DND-41 (cell line): ENCODE measurements around the gene SVIL.
"Not testable (repeated sequence)": the region's sequence is repeated elsewhere in the genome, so short reads cannot be mapped to it uniquely, and the experiment has no call there.

Experiments used
- ATAC-seq: fragments of 200-7000 bp; cut with Tn5 transposase; 3 replicates; pipeline ENCODE4 v1.9.1; 2021; ENCODE audit warnings: low read depth; ENCODE audit not compliant: insufficient read depth
- DNase-seq: peaks from one replicate; pipeline ENCODE4 v3.0.0-alpha.2; 2020
- H2AFZ ChIP-seq: 2 replicates; pipeline ENCODE4 v1.6.0; 2012; ENCODE audit warnings: low read depth, low read length
- H3K27ac ChIP-seq: 2 replicates; pipeline ENCODE4 v1.5.1; 2012; ENCODE audit warnings: low read length, inconsistent platforms
- H3K27me3 ChIP-seq: fragments of 200-600 bp; sonication (generic); 2 replicates; pipeline ENCODE4 v1.6.0; 2012; ENCODE audit warnings: low read length, mild to moderate bottlenecking, inconsistent platforms; ENCODE audit not compliant: insufficient read depth, poor library complexity
- H3K36me3 ChIP-seq: 2 replicates; pipeline ENCODE4 v1.5.1; 2012; ENCODE audit warnings: low read length, inconsistent platforms; ENCODE audit not compliant: insufficient read depth
- H3K4me1 ChIP-seq: 2 replicates; pipeline ENCODE4 v1.5.1; 2012; ENCODE audit warnings: mild to moderate bottlenecking, low read length; ENCODE audit not compliant: insufficient read depth
- H3K4me2 ChIP-seq: 2 replicates; pipeline ENCODE4 v1.6.0; 2012; ENCODE audit warnings: mild to moderate bottlenecking, moderate library complexity, low read length, inconsistent platforms; ENCODE audit not compliant: insufficient read depth
- H3K4me3 ChIP-seq, 2 experiments: fragments of 200-600 bp in 1 of 2; shearing (Covaris generic) in 1 of 2; 2 replicates each; pipeline ENCODE4 v1.5.1; 2012 to 2016; ENCODE audit warnings: inconsistent platforms in 2 of 2, low read length in 2 of 2, mild to moderate bottlenecking in 2 of 2, low read depth in 1 of 2, moderate library complexity in 1 of 2
- H3K79me2 ChIP-seq: 2 replicates; pipeline ENCODE4 v1.6.0; 2012; ENCODE audit warnings: low read length, inconsistent platforms; ENCODE audit not compliant: insufficient read depth
- H3K9ac ChIP-seq: 2 replicates; pipeline ENCODE4 v1.6.0; 2012; ENCODE audit warnings: low read depth, mild to moderate bottlenecking, inconsistent platforms, low read length, moderate library complexity
- H3K9me3 ChIP-seq: 2 replicates; pipeline ENCODE4 v1.5.1; 2012; ENCODE audit warnings: low read length, moderate library complexity, mild to moderate bottlenecking, inconsistent platforms; ENCODE audit not compliant: insufficient read depth, severe bottlenecking
- H4K20me1 ChIP-seq: 2 replicates; pipeline ENCODE4 v1.6.0; 2012; ENCODE audit warnings: low read length; ENCODE audit not compliant: insufficient read depth
- CTCF ChIP-seq: IDR thresholded peaks from 2 replicates; pipeline ENCODE4 v1.5.1; 2012; ENCODE audit warnings: borderline replicate concordance, low read length, moderate library complexity, mild to moderate bottlenecking; ENCODE audit not compliant: poor library complexity, severe bottlenecking; ENCODE audit errors: extremely low read depth
- EZH2 ChIP-seq: IDR thresholded peaks from 3 replicates; pipeline ENCODE4 v1.6.1; 2012; ENCODE audit warnings: borderline replicate concordance, low read depth, mild to moderate bottlenecking, moderate library complexity, low read length, inconsistent platforms; ENCODE audit not compliant: severe bottlenecking

The SVIL gene

GRCh38 chr10:29443745-29444523, 190.8 kb downstream of the SVIL start:
- H3K4me2 ChIP-seq, result no peak overlapping the region
- H3K4me3 ChIP-seq, result no peak overlapping the region
- H3K4me1 ChIP-seq, result peaks cover 14% of the 10 kb centered on the region
- H3K27ac ChIP-seq, result no peak overlapping the region
- no peak overlapping the region for H2AFZ ChIP-seq
- ATAC-seq, result no peak
- no peak for TF ChIP-seq EZH2
- no peak for TF ChIP-seq CTCF
- DNase-seq, result peak; percentile 35
- no peaks in the 10 kb centered on the region for H3K27me3 ChIP-seq
- H3K79me2 ChIP-seq, result peaks cover 13% of the 10 kb centered on the region
- H3K9me3 ChIP-seq, result peaks cover 18% of the 10 kb centered on the region
- H3K36me3 ChIP-seq, result no peaks in the 10 kb centered on the region; the same call in 1 of the 2 replicates
- H4K20me1 ChIP-seq, result peaks cover 3% of the 10 kb centered on the region; the same call in 1 of the 2 replicates
- H3K9ac ChIP-seq, result no peak overlapping the region

DNA sequence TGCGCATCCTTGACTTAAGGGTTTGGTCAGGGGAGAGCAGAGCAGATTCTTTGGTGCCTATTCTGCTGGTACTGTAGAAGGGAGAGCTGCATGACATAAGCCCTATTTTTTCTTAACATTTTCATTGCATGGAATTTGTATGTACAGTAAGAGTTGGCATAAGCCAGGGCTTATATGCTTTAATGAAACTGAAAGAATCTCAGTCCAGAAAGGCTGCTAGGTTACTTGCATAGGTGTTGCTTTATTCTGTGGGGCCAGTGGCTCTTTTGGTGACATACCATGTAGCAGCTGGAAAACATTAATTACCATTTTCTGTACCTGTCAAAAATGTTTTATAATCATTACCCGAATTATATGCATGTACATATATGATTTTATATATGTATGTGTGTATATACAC, 193.8 kb downstream of the SVIL start:
- no peak for TF ChIP-seq CTCF
- TF ChIP-seq EZH2, result no peak
- no peak overlapping the region for H3K27ac ChIP-seq
- no peak overlapping the region for H3K4me2 ChIP-seq
- ATAC-seq, result no peak
- peaks cover 4% of the 10 kb centered on the region; the same call in 1 of the 2 replicates for H3K36me3 ChIP-seq
- H2AFZ ChIP-seq, result no peak overlapping the region
- peaks cover 14% of the 10 kb centered on the region for H3K79me2 ChIP-seq
- DNase-seq, result no peak
- H4K20me1 ChIP-seq, result no peaks in the 10 kb centered on the region
- no peak overlapping the region for H3K9ac ChIP-seq
- H3K4me3 ChIP-seq, result no peak overlapping the region
- no peaks in the 10 kb centered on the region for H3K27me3 ChIP-seq
- H3K9me3 ChIP-seq, result peaks cover 35% of the 10 kb centered on the region
- H3K4me1 ChIP-seq, result peaks cover 6% of the 10 kb centered on the region

DNA sequence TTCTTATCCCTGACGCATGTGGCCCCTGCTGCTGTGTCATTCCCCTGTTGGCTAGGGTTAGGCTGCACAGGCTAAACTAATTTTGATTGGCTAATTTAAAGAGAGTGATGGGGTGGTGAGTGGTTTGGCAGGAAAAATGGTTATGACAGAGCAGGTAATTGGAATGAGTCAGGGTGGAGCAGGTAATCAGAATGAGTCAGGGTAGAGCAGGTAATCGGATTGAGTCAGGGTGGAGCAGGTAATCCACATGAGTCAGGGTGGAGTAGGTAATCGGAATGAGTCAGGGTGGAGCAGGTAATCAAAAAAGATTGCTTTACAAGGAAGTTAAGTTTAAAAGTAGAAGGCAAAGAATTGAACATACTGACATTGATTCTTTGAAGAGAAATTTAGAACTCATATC, 195.8 kb downstream of the SVIL start:
- H3K4me3 ChIP-seq, H3K27me3 ChIP-seq, H3K36me3 ChIP-seq, H3K27ac ChIP-seq, H3K4me1 ChIP-seq, H3K9ac ChIP-seq, ATAC-seq, H4K20me1 ChIP-seq, DNase-seq, H2AFZ ChIP-seq, H3K4me2 ChIP-seq: not testable (repeated sequence)
- peaks cover 36% of the 10 kb centered on the region for H3K9me3 ChIP-seq
- H3K79me2 ChIP-seq, result peaks cover 18% of the 10 kb centered on the region

GRCh38 chr10:29438271-29438670, 196.5 kb downstream of the SVIL start:
- H3K4me2 ChIP-seq, result no peak overlapping the region
- no peak overlapping the region for H3K9ac ChIP-seq
- no peaks in the 10 kb centered on the region for H3K4me1 ChIP-seq
- DNase-seq, result no peak
- peaks cover 18% of the 10 kb centered on the region for H3K79me2 ChIP-seq
- no peak for ATAC-seq
- H3K4me3 ChIP-seq, result no peak overlapping the region
- H3K9me3 ChIP-seq, result peaks cover 39% of the 10 kb centered on the region
- no peak overlapping the region for H2AFZ ChIP-seq
- H3K27ac ChIP-seq, result no peak overlapping the region
- H3K27me3 ChIP-seq, result no peaks in the 10 kb centered on the region
- H4K20me1 ChIP-seq, result no peaks in the 10 kb centered on the region
- H3K36me3 ChIP-seq, result peaks cover 4% of the 10 kb centered on the region; the same call in 1 of the 2 replicates
- TF ChIP-seq EZH2, result no peak
- TF ChIP-seq CTCF, result no peak
